Osteoblast (primary cell): ENCODE data around the gene TMC7. TPM values are rescaled to one million over a fixed set of nuclear protein-coding genes. Genes with fewer than 3 reads are reported as not detected.

ENCODE experiments used
- small RNA-seq: library from RNA; depleted of rRNA; stranded (forward); fragments of <200 nt; gene quantifications from one replicate; pipeline ENCODE3, GENCODE V24; 2012
- total RNA-seq: library from RNA; depleted of rRNA; stranded (reverse); fragments of >200 nt; gene quantifications from 2 replicates; pipeline ENCODE4 v1.2.3, GENCODE V29; 2012

TMC7 gene
- total RNA-seq, 1 donor = 1.1 TPM

Small RNAs within 50 kb of the gene (small RNA-seq; reads per million reads assigned to genes)
- gene RNU6-1340P = not detected

Other genes with a start within 250 kb of the TMC7 start
- gene RPS15A, start 193.6 kb upstream of the TMC7 start, total RNA-seq = 1,058 and 1,145 TPM in 2 replicates
- 113 and 121 TPM in 2 replicates for gene ARL6IP1, start 182.4 kb upstream of the TMC7 start, total RNA-seq
- gene SMG1, start 57.5 kb upstream of the TMC7 start, total RNA-seq = 99.6 and 101 TPM in 2 replicates
- gene COQ7, start 83.7 kb downstream of the TMC7 start, total RNA-seq = 17.4 and 20.3 TPM in 2 replicates
- 58.6 and 59.4 TPM in 2 replicates for gene ITPRIPL2, start 130.0 kb downstream of the TMC7 start, total RNA-seq
- gene SYT17, start 184.3 kb downstream of the TMC7 start, total RNA-seq = under 0.01 and 0.29 TPM in 2 replicates